D721Med (cell line): ENCODE measurements around the gene ENTREP3.
A peak's percentile ranks its signal among the peaks of the same experiment; 100 is the strongest.

Source experiments
- DNase-seq: peaks from one replicate; pipeline ENCODE4 v3.0.0; 2011; ENCODE audit warnings: low spot score; ENCODE audit not compliant: insufficient read length
- FAIRE-seq: peaks from 2 replicates; lab custom pipeline; 2011; peaks lifted over from hg19 to GRCh38; lab: Jason Lieb, UNC
- TF ChIP-seq, protein P1 (sequence below): IDR thresholded peaks from 2 replicates; pipeline ENCODE4 v1.5.1; 2012; ENCODE audit warnings: mild to moderate bottlenecking, control low read depth; ENCODE audit not compliant: insufficient read depth; ENCODE audit errors: missing control alignments

ENTREP3 gene, protein sequence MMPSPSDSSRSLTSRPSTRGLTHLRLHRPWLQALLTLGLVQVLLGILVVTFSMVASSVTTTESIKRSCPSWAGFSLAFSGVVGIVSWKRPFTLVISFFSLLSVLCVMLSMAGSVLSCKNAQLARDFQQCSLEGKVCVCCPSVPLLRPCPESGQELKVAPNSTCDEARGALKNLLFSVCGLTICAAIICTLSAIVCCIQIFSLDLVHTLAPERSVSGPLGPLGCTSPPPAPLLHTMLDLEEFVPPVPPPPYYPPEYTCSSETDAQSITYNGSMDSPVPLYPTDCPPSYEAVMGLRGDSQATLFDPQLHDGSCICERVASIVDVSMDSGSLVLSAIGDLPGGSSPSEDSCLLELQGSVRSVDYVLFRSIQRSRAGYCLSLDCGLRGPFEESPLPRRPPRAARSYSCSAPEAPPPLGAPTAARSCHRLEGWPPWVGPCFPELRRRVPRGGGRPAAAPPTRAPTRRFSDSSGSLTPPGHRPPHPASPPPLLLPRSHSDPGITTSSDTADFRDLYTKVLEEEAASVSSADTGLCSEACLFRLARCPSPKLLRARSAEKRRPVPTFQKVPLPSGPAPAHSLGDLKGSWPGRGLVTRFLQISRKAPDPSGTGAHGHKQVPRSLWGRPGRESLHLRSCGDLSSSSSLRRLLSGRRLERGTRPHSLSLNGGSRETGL

DNA sequence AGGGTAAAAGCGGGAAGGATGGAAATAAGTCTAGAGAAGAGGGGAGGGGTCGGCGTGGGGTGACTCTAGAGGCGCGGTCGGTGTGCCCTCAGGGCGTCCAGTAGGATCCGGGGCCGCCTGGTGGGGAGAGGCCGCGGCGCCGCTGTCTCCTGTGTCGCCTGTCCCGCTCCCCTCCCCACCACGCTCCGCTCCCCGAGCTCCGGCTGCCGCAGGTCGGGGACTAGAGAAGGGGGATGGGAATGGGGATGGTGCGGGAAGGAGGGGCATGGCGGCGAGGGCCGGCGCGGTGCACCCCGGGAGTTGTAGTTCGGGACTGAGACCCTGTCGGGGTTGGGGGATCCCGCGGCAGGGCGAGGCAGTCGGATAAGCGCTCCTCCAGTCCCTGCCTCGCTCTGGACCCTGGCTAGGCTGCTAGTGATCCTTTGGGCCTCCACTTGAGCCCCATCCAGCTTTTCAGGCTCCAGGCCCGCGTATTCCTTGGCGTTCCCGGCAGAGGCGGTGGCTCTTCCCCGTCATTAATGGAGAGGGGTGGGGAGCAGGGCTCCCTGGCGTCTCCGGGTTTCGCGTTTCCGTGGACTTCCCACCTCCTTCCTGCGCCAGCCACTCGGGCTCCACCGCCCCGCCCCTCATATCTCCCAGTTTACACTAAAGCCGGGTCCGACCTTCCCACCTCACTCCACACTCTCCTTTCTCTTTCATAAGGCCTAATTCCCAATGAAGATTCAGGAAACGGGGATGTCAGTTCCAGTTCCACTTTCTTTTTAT lies at the start of gene ENTREP3:
Gene ENTREP3, minus strand, starts transcription at position 241 of the 765 bp plus-strand sequence. CDS start 606 bp downstream, outside the sequence.
- no peak for FAIRE-seq
- TF ChIP-seq, protein P1, sequence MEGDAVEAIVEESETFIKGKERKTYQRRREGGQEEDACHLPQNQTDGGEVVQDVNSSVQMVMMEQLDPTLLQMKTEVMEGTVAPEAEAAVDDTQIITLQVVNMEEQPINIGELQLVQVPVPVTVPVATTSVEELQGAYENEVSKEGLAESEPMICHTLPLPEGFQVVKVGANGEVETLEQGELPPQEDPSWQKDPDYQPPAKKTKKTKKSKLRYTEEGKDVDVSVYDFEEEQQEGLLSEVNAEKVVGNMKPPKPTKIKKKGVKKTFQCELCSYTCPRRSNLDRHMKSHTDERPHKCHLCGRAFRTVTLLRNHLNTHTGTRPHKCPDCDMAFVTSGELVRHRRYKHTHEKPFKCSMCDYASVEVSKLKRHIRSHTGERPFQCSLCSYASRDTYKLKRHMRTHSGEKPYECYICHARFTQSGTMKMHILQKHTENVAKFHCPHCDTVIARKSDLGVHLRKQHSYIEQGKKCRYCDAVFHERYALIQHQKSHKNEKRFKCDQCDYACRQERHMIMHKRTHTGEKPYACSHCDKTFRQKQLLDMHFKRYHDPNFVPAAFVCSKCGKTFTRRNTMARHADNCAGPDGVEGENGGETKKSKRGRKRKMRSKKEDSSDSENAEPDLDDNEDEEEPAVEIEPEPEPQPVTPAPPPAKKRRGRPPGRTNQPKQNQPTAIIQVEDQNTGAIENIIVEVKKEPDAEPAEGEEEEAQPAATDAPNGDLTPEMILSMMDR = no peak
- DNase-seq = peak; percentile 99

DNA sequence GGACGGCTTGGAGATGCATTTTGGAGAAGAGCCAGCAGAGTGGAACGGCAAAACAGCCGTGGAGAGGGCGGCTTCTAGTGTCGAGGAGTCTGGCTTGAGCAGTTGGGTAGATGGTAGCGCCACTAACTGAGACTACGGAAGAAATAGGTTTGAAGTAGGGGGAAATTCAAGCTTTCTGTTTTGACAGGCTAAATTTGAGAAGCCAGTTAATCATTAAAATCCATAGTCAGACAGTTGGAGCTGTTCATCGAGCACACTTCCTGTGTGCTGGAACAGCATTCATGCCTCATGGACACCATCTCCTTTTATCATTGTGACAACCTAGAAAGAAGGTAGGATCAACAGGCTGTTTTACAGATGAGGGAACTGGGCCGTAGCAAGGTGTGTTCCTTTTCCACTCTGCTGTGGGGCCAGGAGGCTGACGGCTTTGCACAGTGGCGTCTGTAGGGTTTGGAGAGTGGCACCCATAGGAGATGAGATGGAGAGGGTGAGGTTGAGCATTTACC lies 49.3 kb upstream of the ENTREP3 start:
- TF ChIP-seq, protein P1 = no peak
- DNase-seq (no peak), FAIRE-seq (no peak)

DNA sequence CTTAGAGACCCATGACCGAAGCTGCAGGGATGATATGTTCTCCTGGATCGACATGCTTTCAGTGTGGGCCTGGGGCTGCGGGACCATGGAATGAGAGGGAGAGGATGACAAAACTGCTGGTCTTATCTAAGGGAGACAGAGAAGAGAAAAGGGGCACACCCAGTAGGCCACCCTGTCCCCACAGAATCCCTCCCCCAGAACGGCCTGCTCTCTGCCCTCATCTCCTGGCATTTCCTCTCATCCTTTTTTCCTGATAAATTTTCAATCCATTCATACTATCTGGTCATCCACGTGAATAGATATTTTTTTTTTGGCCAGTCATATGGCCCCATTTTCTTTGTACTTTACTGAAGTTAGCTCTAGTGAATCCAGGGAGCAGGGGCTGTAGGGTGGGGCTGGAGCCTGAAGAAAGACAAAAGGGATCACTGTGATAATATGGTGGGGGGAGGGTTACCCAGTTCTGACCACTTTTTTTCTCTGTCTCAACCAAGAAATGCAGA lies 46.1 kb upstream of the ENTREP3 start, which contains the start of gene PKLR:
Gene PKLR, minus strand, starts transcription at position 97 of the 500 bp plus-strand sequence. Its CDS starts 43 bp downstream, at position 54.
- DNase-seq (no peak), FAIRE-seq (no peak)
- TF ChIP-seq, protein P1 = no peak

DNA sequence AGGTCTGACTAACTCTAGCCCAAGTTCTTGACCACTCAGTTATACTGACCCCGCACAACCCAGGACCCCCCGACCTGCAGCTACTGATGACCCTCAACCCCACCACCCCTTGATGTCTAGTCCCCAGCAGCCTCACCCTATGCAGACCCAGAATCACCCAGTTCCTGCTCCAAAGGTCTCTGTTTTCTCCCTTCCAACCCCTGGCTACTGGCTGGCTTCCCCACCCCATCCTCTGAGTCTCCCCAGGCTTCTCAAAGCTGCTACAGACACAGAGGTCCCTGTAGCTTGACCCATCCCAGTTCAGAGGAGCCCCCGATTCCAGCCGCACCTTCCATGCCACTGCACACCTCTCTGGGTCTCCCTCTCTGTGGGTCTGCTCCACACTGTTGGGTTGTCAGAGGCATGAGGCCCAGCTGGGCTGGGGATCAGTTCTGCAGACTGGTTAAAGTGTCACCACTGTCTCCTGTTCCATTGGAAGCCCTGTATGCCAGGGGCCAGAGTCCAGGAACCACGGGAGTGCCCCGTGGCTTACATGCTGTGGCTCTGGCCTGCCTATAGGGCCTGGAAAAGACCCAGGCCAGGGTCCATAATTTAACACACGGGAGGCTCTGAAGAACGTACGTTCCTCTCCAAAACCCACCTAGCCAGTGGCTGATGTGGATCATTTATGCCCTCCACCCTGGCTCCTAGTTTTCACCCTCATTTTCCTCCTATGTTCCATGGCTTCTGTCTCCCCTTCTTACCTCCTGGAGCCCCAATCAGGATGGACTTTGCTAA lies 45.5 kb upstream of the ENTREP3 start:
- DNase-seq (no peak), FAIRE-seq (no peak)
- TF ChIP-seq, protein P1 = no peak

DNA sequence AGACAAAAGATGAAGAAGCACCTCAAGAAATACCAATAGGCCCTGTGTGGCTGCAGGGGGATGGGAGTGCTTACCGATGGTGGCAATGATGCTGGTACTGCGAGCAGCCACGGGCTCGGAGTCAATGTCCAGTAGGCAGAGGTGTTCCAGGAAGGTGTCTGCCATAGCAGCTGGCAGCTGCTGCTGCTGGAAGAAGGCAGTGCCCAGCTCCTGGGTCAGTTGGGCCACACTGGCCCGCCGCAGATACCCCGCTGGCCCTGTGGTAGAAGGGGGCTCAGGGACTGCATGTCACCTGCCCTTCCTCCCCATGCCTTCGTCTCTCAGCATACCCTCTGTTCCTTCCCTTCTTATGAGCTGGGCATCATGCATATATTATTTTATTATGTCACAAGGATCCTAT lies 44.7 kb upstream of the ENTREP3 start:
- DNase-seq = no peak
- no peak for FAIRE-seq
- TF ChIP-seq, protein P1 = no peak

DNA sequence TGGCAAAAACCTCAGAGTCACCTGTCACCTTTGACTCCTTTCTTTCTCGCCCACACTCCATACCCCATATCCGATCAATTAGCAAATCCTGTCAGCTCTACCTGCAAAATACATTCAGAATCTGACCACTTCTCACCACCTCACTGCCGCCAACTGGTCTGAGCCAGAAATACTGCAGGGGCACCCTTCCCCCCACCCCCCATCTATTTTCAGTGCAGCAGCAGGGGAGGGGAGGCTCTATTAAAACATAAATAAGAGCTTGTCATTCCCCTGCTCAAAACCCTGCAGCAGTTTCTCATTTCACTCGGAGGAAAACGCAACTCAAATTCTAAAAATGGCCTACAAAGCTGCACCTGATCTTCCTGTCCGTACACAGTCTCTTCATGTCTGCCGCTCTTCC lies 42.1 kb upstream of the ENTREP3 start:
- TF ChIP-seq, protein P1 = no peak
- DNase-seq (no peak), FAIRE-seq (no peak)
